Measurements from ENCODE around the gene COX15. TPM values are rescaled to one million over a fixed set of nuclear protein-coding genes. Genes with fewer than 3 reads are reported as not detected.
"Not testable (repeated sequence)": the region's sequence is repeated elsewhere in the genome, so short reads cannot be mapped to it uniquely, and the experiment has no call there.

COX15 gene
- total RNA-seq, 1 experiment from 2014 or later: 35.3 TPM

GRCh38 chr10:99740933-99741559 is 9.1 kb upstream of the COX15 start:
- TF ChIP-seq, protein P1, sequence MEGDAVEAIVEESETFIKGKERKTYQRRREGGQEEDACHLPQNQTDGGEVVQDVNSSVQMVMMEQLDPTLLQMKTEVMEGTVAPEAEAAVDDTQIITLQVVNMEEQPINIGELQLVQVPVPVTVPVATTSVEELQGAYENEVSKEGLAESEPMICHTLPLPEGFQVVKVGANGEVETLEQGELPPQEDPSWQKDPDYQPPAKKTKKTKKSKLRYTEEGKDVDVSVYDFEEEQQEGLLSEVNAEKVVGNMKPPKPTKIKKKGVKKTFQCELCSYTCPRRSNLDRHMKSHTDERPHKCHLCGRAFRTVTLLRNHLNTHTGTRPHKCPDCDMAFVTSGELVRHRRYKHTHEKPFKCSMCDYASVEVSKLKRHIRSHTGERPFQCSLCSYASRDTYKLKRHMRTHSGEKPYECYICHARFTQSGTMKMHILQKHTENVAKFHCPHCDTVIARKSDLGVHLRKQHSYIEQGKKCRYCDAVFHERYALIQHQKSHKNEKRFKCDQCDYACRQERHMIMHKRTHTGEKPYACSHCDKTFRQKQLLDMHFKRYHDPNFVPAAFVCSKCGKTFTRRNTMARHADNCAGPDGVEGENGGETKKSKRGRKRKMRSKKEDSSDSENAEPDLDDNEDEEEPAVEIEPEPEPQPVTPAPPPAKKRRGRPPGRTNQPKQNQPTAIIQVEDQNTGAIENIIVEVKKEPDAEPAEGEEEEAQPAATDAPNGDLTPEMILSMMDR (IDR thresholded peaks at IDR 0.05; ENCODE audit: unreplicated experiment): no peak
- Mint-ChIP-seq H3K27me3 (ENCODE audit: unreplicated experiment) (no peaks in the 10 kb centered on the region), H3K27ac (ENCODE audit: unreplicated experiment) (no peak overlapping the region), H3K4me3 (ENCODE audit: low read depth, unreplicated experiment) (no peak overlapping the region), H3K4me1 (ENCODE audit: low read depth, unreplicated experiment) (peaks cover 5% of the 10 kb centered on the region), H3K9me3 (ENCODE audit: low read depth, unreplicated experiment) (peaks cover 3% of the 10 kb centered on the region), H3K36me3 (ENCODE audit: insufficient read depth, unreplicated experiment) (peaks cover 14% of the 10 kb centered on the region)
- CTCF ChIA-PET: no interaction called here
- DNase-seq: no peak
- BruUV-seq (replicated peaks): no TSS peak
- intact Hi-C loops (cut with micrococcal nuclease; ENCODE audit: unreplicated experiment): no loop called here

- intact Hi-C loops (cut with micrococcal nuclease; ENCODE audit: unreplicated experiment): no loop called here
- CTCF ChIA-PET: no interaction called here
- H3K36me3 Mint-ChIP-seq (ENCODE audit: insufficient read depth, unreplicated experiment): peaks cover 14% of the 10 kb centered on the region
Observed at GRCh38 chr10:99740260-99740659, 8.3 kb upstream of the COX15 start.

GRCh38 chr10:99734111-99734510 is 2.2 kb upstream of the COX15 start:
- CTCF ChIA-PET: interaction anchor here (0.7 to 1.2 kb wide), 2 partner anchors 112 to 301 kb away, joined by 4 to 7 read pairs; no protein-coding TSS in a partner anchor
- DNase-seq; H3K9me3 Mint-ChIP-seq (ENCODE audit: low read depth, unreplicated experiment); intact Hi-C loops (cut with micrococcal nuclease; ENCODE audit: unreplicated experiment); H3K27ac Mint-ChIP-seq (ENCODE audit: unreplicated experiment); H3K27me3 Mint-ChIP-seq (ENCODE audit: unreplicated experiment); BruUV-seq (replicated peaks): not testable (repeated sequence)
- Mint-ChIP-seq H3K4me3 (ENCODE audit: low read depth, unreplicated experiment) (peak overlapping the region; percentile 86), H3K4me1 (ENCODE audit: low read depth, unreplicated experiment) (peaks cover 16% of the 10 kb centered on the region), H3K36me3 (ENCODE audit: insufficient read depth, unreplicated experiment) (peaks cover 29% of the 10 kb centered on the region)

More at GRCh38 chr10:99740260-99740659, 8.3 kb upstream of the COX15 start:
- no peak for DNase-seq
- TF ChIP-seq, protein P1 (IDR thresholded peaks at IDR 0.05; ENCODE audit: unreplicated experiment): no peak
- Mint-ChIP-seq H3K9me3 (ENCODE audit: low read depth, unreplicated experiment) (peaks cover 3% of the 10 kb centered on the region), H3K4me1 (ENCODE audit: low read depth, unreplicated experiment) (peaks cover 5% of the 10 kb centered on the region), H3K4me3 (ENCODE audit: low read depth, unreplicated experiment) (no peak overlapping the region), H3K27me3 (ENCODE audit: unreplicated experiment) (no peaks in the 10 kb centered on the region), H3K27ac (ENCODE audit: unreplicated experiment) (no peak overlapping the region)
- BruUV-seq (replicated peaks): no TSS peak

- no TSS peak for BruUV-seq (replicated peaks)
- no peak overlapping the region for H3K27ac Mint-ChIP-seq (ENCODE audit: unreplicated experiment)
- intact Hi-C loops (cut with micrococcal nuclease; ENCODE audit: unreplicated experiment): loop anchor here (2.0 kb wide), 1 partner anchor 49 kb away; the partner anchor contains the start of gene ABCC2
Observed at GRCh38 chr10:99733366-99733765, 1.4 kb upstream of the COX15 start.

More at GRCh38 chr10:99733366-99733765, 1.4 kb upstream of the COX15 start:
- H3K9me3 Mint-ChIP-seq (ENCODE audit: low read depth, unreplicated experiment): no peaks in the 10 kb centered on the region
- H3K36me3 Mint-ChIP-seq (ENCODE audit: insufficient read depth, unreplicated experiment): peaks cover 30% of the 10 kb centered on the region
- TF ChIP-seq, protein P1 (IDR thresholded peaks at IDR 0.05; ENCODE audit: unreplicated experiment): no peak
- H3K4me3 Mint-ChIP-seq (ENCODE audit: low read depth, unreplicated experiment): peak overlapping the region; percentile 86
- no peaks in the 10 kb centered on the region for H3K27me3 Mint-ChIP-seq (ENCODE audit: unreplicated experiment)
- CTCF ChIA-PET: interaction anchor here (1.2 kb wide), 1 partner anchor 112 kb away, joined by 7 read pairs; no protein-coding TSS in a partner anchor
- DNase-seq: no peak
- peaks cover 16% of the 10 kb centered on the region for H3K4me1 Mint-ChIP-seq (ENCODE audit: low read depth, unreplicated experiment)
